Endodermal cell (in vitro differentiated cells): ENCODE results near the gene TPRN. TPM values are rescaled to one million over a fixed set of nuclear protein-coding genes. Genes with fewer than 3 reads are reported as not detected.
A peak's percentile ranks its signal among the peaks of the same experiment; 100 is the strongest.

Experiments
- DNase-seq: peaks from one replicate; pipeline ENCODE4 v3.0.0-alpha.2; 2017
- H3K27ac ChIP-seq: 2 replicates; pipeline ENCODE4 v1.5.1; 2013; ENCODE audit warnings: mild to moderate bottlenecking, low read depth, low read length, moderate library complexity
- H3K27me3 ChIP-seq: 2 replicates; pipeline ENCODE4 v1.6.1; 2013; ENCODE audit warnings: mild to moderate bottlenecking, low read length, moderate library complexity; ENCODE audit not compliant: insufficient read depth, control insufficient read depth, poor library complexity, severe bottlenecking
- H3K36me3 ChIP-seq: 2 replicates; pipeline ENCODE4 v1.7.0; 2013; ENCODE audit warnings: mild to moderate bottlenecking, low read length, moderate library complexity; ENCODE audit not compliant: control insufficient read depth, insufficient read depth
- H3K4me1 ChIP-seq: one replicate; pipeline ENCODE4 v1.7.0; 2013; ENCODE audit warnings: low read length; ENCODE audit not compliant: control insufficient read depth, insufficient read depth
- H3K4me3 ChIP-seq: 2 replicates; pipeline ENCODE4 v1.5.1; 2013; ENCODE audit warnings: mild to moderate bottlenecking, low read length, moderate library complexity
- H3K9ac ChIP-seq: 2 replicates; pipeline ENCODE4 v1.6.1; 2013; ENCODE audit warnings: mild to moderate bottlenecking, low read length, moderate library complexity; ENCODE audit not compliant: poor library complexity, severe bottlenecking; ENCODE audit errors: extremely low read depth
- H3K9me3 ChIP-seq: 2 replicates; pipeline ENCODE4 v1.6.1; 2013; ENCODE audit warnings: mild to moderate bottlenecking, low read length, moderate library complexity; ENCODE audit not compliant: control insufficient read depth
- H3K27ac Mint-ChIP-seq: 2 replicates; pipeline ENCODE4 v1.8.0; 2020; ENCODE audit warnings: mixed read lengths
- H3K27me3 Mint-ChIP-seq: 2 replicates; pipeline ENCODE4 v1.8.0; 2021; ENCODE audit warnings: mild to moderate bottlenecking, mixed read lengths; ENCODE audit not compliant: insufficient read depth
- H3K36me3 Mint-ChIP-seq: 2 replicates; pipeline ENCODE4 v1.8.0; 2020; ENCODE audit warnings: low read depth, mixed read lengths
- H3K4me1 Mint-ChIP-seq: 2 replicates; pipeline ENCODE4 v1.8.0; 2020; ENCODE audit warnings: mixed read lengths
- H3K4me3 Mint-ChIP-seq: 2 replicates; pipeline ENCODE4 v1.8.0; 2020; ENCODE audit warnings: mild to moderate bottlenecking, moderate library complexity, mixed read lengths
- H3K9me3 Mint-ChIP-seq: 2 replicates; pipeline ENCODE4 v1.8.0; 2020; ENCODE audit warnings: mild to moderate bottlenecking, mixed read lengths
- CTCF ChIP-seq: fragments of 200-600 bp; sonication (generic); conservative IDR thresholded peaks from 2 replicates; pipeline ENCODE4 v1.5.0; 2021; ENCODE audit warnings: antibody characterized with exemption, mild to moderate bottlenecking
- WGBS, 2 experiments: methylation state at CpG; one replicate each; pipeline versions ENCODE4 v1.1.5 to v1.1.7; 2013; ENCODE audit warnings: missing lambda C conversion rate in 2 of 2, mixed read lengths in 1 of 2; ENCODE audit not compliant: insufficient coverage in 1 of 2, insufficient read length in 1 of 2; 5-methylcytosine and 5-hydroxymethylcytosine counted together
- total RNA-seq, 2 donors: library from RNA; stranded (reverse); fragmentation: NEBNext Ultra II Directional in 1 of 2; extraction: Animal tissue kit (Norgen Biotek cat#: 25700) in 1 of 2; gene quantifications; 2 replicates in 1 of 2; 3 replicates in 1 of 2; pipeline ENCODE4 v1.2.1, GENCODE V29; 2021

The TPRN gene
- total RNA-seq, 2 donors from 2014 or later: 19.0 to 23.9 TPM

- DNase-seq: no peak
- Histone ChIP-seq H3K27me3 (peaks cover 94% of the 10 kb centered on the region), H3K4me3 (no peak overlapping the region), H3K9me3 (no peaks in the 10 kb centered on the region), H3K27ac (no peak overlapping the region), H3K4me1 (no peaks in the 10 kb centered on the region), H3K36me3 (no peaks in the 10 kb centered on the region), H3K9ac (no peak overlapping the region)
- Mint-ChIP-seq H3K9me3 (no peaks in the 10 kb centered on the region), H3K4me1 (no peaks in the 10 kb centered on the region), H3K27me3 (peaks cover 61% of the 10 kb centered on the region), H3K36me3 (no peaks in the 10 kb centered on the region), H3K27ac (no peak overlapping the region), H3K4me3 (no peak overlapping the region)
- no peak for TF ChIP-seq CTCF
- WGBS, 2 experiments: 87 to 91% methylated on average over 15 to 22 of the region's 22 CpGs
These were observed 29.2 kb downstream of the TPRN start for GRCh38 chr9:137171149-137171900.

DNA sequence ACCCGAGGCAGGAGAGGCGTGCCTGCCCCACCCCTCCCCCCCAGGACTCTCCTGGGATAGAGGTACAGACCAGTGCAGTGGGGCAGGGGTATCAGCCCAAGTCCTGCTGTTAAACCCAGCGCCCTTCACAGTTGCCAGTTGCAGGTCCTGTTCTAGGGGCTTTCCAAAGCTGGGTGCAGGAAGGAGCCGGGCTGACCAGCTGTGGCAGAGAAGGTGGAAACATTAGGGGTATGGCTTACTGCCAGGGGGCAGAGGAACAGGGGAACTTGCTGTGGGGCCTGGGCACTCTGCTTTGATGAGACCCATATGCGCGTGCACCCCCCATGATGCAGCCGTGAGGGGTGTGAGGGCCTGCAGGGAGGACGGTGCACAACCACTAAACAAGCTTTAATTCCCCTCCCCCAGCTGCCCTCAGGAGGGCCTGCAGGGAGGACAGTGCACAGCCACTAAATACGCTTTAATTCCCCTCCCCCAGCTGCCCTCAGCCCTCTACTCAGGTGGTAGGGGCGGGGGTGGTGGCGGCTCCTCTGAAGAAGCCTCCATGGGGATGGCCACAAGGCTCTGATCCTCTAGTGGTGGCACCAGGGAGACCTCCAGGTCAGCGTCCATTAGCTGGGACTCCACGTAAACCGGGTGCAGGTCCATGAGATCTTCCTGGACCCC is 29.9 kb downstream of the TPRN start:
- H3K27me3 ChIP-seq: peaks cover 95% of the 10 kb centered on the region
- H3K4me3 Mint-ChIP-seq: no peak overlapping the region
- H3K27me3 Mint-ChIP-seq: peaks cover 68% of the 10 kb centered on the region

DNA sequence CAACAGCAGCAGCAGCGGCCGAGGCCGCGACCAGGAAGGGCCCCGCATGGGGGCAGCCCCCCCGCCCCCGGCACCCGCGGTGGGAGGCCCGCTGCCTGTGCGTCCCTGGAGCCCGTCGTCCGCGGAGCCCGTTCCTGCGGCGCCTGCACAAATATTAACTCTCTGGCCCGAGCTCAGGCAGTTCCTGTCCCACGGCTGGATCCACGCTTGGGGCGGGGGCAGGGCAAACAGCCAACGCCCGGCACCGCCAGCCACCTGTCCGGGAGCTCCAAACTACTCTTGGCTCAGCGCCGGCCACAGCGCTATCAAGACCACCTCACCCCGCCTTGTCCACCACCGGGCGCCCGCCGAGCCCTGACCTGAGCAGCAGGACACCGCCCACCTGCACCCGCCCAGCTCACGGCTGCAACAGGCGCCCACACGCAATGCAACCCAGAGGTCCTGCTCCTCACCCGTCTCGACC is 30.6 kb downstream of the TPRN start, which contains the start of gene LRRC26:
LRRC26 (minus strand) TSS at position 156 of the 463 bp plus-strand sequence; CDS start at position 48, 108 bp downstream.
- no peaks in the 10 kb centered on the region for H3K4me1 Mint-ChIP-seq
- Histone ChIP-seq H3K36me3 (no peaks in the 10 kb centered on the region), H3K27me3 (peaks cover 95% of the 10 kb centered on the region), H3K9me3 (no peaks in the 10 kb centered on the region), H3K4me1 (no peaks in the 10 kb centered on the region), H3K27ac (no peak within 1 kb of the TSS), H3K9ac (no peak within 1 kb of the TSS), H3K4me3 (peak within 1 kb of the TSS; percentile 77)
- no peaks in the 10 kb centered on the region for H3K36me3 Mint-ChIP-seq
- no peak for TF ChIP-seq CTCF
- H3K27ac Mint-ChIP-seq: no peak within 1 kb of the TSS
- peak within 1 kb of the TSS; percentile 46 for H3K4me3 Mint-ChIP-seq
- 14 to 26% methylated on average over 27 to 41 of the region's 41 CpGs for WGBS, 2 experiments
- H3K27me3 Mint-ChIP-seq: peaks cover 75% of the 10 kb centered on the region
- H3K9me3 Mint-ChIP-seq: no peaks in the 10 kb centered on the region
- DNase-seq: no peak

More for the DNA sequence above, 29.9 kb downstream of the TPRN start:
- no peaks in the 10 kb centered on the region for H3K9me3 Mint-ChIP-seq
- H3K9me3 ChIP-seq: no peaks in the 10 kb centered on the region
- no peaks in the 10 kb centered on the region for H3K36me3 Mint-ChIP-seq
- no peak overlapping the region for H3K9ac ChIP-seq
- H3K36me3 ChIP-seq: no peaks in the 10 kb centered on the region
- no peak overlapping the region for H3K27ac ChIP-seq
- no peak overlapping the region for H3K27ac Mint-ChIP-seq
- H3K4me1 ChIP-seq: no peaks in the 10 kb centered on the region
- 63 to 70% methylated on average over 3 to 14 of the region's 14 CpGs for WGBS, 2 experiments
- DNase-seq: no peak
- no peak for TF ChIP-seq CTCF
- no peaks in the 10 kb centered on the region for H3K4me1 Mint-ChIP-seq
- no peak overlapping the region for H3K4me3 ChIP-seq
